ENCODE measurements around the gene LMAN1L. TPM values are rescaled to one million over a fixed set of nuclear protein-coding genes. Genes with fewer than 3 reads are reported as not detected.

The LMAN1L gene
- total and polyA plus RNA-seq, 2 of the 4 experiments (the other 2 are of a cell fraction) = not detected

DNA sequence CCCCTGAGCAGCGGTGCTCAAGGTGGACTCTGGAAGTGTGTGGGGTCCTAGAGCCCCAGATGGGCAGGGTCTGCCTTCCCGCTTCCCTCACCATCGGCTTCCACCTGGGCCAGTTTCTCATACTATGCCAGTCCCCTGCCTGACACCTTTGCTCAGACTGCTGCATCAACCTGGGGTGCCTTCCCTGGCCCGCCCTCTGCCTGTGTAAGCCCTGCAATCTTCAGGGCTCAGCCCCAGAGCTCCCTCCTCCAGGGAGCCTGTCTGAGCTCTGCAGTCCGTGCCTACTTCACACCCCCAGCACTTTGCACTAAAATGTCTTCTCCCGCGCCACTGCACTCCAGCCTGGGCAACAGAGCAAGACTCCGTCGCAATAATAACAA is 17.7 kb upstream of the LMAN1L start:
- in situ Hi-C loops (cut with MboI; ENCODE audit: low sequenced_read_pairs) (no loop called here), dilution Hi-C loops (cut with HindIII; ENCODE audit: low sequenced_read_pairs, unreplicated experiment) (no loop called here), intact Hi-C loops (cut with micrococcal nuclease) (no loop called here)
- Histone ChIP-seq H2BK15ac (ENCODE audit: low read depth, low read length) (no peak overlapping the region), H2AK9ac (replicated peaks; ENCODE audit: low read depth, low read length, poor library complexity) (no peak overlapping the region), H3K4me1 (ENCODE audit: control insufficient read depth, insufficient read depth, low read length) (peaks cover 9% of the 10 kb centered on the region), H3K56ac (ENCODE audit: extremely low read depth, insufficient read depth, low read length) (no peak overlapping the region), H3K23ac (ENCODE audit: low read depth, low read length) (no peak overlapping the region; the same call in 1 of the 2 replicates), H3K27me3 (ENCODE audit: control insufficient read depth, insufficient read depth, low read length) (no peaks in the 10 kb centered on the region), H3K4ac (ENCODE audit: low read depth, low read length) (no peak overlapping the region), H3K27ac (ENCODE audit: insufficient read depth, low read length) (no peak overlapping the region), H3K79me1 (ENCODE audit: low read depth in 1 of 2, low read length in 2 of 2) (peaks cover 22 to 86% of the 10 kb centered on the region in 2 experiments), H3K4me3 (ENCODE audit: insufficient read depth, low read depth, low read length) (no peak overlapping the region), H4K5ac (ENCODE audit: low read depth, low read length) (no peak overlapping the region), H3K9me3 (ENCODE audit: control insufficient read depth, insufficient read depth, low read length) (no peaks in the 10 kb centered on the region), H2BK120ac (ENCODE audit: low read depth, low read length) (no peak overlapping the region), H2AFZ (replicated peaks; ENCODE audit: low read length, poor library complexity) (no peak overlapping the region), H2BK5ac (ENCODE audit: low read depth, low read length, poor library complexity, severe bottlenecking) (no peak overlapping the region), H2BK20ac (ENCODE audit: low read depth, low read length) (no peak overlapping the region), H3K18ac (ENCODE audit: low read depth, low read length) (no peak overlapping the region), H3K9ac (ENCODE audit: low read depth, low read length) (no peak overlapping the region), H3K14ac (replicated peaks; ENCODE audit: low read depth, low read length) (no peak overlapping the region), H4K20me1 (ENCODE audit: insufficient read depth, low read length) (peaks cover 89% of the 10 kb centered on the region), H3K36me3 (ENCODE audit: control insufficient read depth, insufficient read depth, low read length) (peaks cover 13% of the 10 kb centered on the region), H3K4me2 (ENCODE audit: low read depth, low read length) (no peak overlapping the region), H4K8ac (ENCODE audit: low read depth in 2 of 2, low read length in 2 of 2) (no peak overlapping the region), H3K9me1 (ENCODE audit: insufficient read depth, low read length) (peaks cover 22% of the 10 kb centered on the region), H4K91ac (ENCODE audit: insufficient read depth, low read depth, low read length) (no peak overlapping the region), H2AK5ac (ENCODE audit: low read depth, low read length) (no peak overlapping the region)
- no peak for ATAC-seq (ENCODE audit: low read depth)
- no peak for TF ChIP-seq FOS (IDR thresholded peaks at IDR 0.05; ENCODE audit: low read depth, low read length)
- TF ChIP-seq, protein P1, sequence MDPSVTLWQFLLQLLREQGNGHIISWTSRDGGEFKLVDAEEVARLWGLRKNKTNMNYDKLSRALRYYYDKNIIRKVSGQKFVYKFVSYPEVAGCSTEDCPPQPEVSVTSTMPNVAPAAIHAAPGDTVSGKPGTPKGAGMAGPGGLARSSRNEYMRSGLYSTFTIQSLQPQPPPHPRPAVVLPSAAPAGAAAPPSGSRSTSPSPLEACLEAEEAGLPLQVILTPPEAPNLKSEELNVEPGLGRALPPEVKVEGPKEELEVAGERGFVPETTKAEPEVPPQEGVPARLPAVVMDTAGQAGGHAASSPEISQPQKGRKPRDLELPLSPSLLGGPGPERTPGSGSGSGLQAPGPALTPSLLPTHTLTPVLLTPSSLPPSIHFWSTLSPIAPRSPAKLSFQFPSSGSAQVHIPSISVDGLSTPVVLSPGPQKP (IDR thresholded peaks at IDR 0.05; ENCODE audit: borderline replicate concordance, low read depth, low read length) = no peak
- no peak for TF ChIP-seq RAD21 (IDR thresholded peaks at IDR 0.05; ENCODE audit: low read length)
- no peak for TF ChIP-seq RFX5 (IDR thresholded peaks at IDR 0.05; ENCODE audit: low read depth, low read length)
- TF ChIP-seq, protein P2, sequence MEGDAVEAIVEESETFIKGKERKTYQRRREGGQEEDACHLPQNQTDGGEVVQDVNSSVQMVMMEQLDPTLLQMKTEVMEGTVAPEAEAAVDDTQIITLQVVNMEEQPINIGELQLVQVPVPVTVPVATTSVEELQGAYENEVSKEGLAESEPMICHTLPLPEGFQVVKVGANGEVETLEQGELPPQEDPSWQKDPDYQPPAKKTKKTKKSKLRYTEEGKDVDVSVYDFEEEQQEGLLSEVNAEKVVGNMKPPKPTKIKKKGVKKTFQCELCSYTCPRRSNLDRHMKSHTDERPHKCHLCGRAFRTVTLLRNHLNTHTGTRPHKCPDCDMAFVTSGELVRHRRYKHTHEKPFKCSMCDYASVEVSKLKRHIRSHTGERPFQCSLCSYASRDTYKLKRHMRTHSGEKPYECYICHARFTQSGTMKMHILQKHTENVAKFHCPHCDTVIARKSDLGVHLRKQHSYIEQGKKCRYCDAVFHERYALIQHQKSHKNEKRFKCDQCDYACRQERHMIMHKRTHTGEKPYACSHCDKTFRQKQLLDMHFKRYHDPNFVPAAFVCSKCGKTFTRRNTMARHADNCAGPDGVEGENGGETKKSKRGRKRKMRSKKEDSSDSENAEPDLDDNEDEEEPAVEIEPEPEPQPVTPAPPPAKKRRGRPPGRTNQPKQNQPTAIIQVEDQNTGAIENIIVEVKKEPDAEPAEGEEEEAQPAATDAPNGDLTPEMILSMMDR (conservative IDR thresholded peaks at IDR 0.05; ENCODE audit: low read depth, low read length) = no peak
- TF ChIP-seq MXI1 (IDR thresholded peaks at IDR 0.05; ENCODE audit: borderline replicate concordance, low read depth, low read length) = no peak
- no peak for TF ChIP-seq POLR2A (IDR thresholded peaks at IDR 0.05; ENCODE audit: low read depth, low read length)
- no peak for TF ChIP-seq MAFK (IDR thresholded peaks at IDR 0.05; ENCODE audit: low read depth, low read length)
- TF ChIP-seq CEBPB (IDR thresholded peaks at IDR 0.05; ENCODE audit: low read depth, low read length) = no peak
- ChIA-PET CTCF (no interaction called here), POLR2A (ENCODE audit: unreplicated experiment) (no interaction called here)
- BruUV-seq (replicated peaks) = no TSS peak
- WGBS, 2 experiments (ENCODE audit: extremely low coverage in 2 of 2, insufficient read length in 1 of 2) = 95% methylated on average over 4 of the region's 9 CpGs; no CpG with 5 or more reads in 1 of the 2 experiments
- no peak for DNase-seq

Data from IMR-90 (cell line).